ENCODE results near the gene PRDX6. TPM values are rescaled to one million over a fixed set of nuclear protein-coding genes. Genes with fewer than 3 reads are reported as not detected.

PRDX6 gene
- total RNA-seq, 1 donor from 2014 or later, result 194 TPM

DNA sequence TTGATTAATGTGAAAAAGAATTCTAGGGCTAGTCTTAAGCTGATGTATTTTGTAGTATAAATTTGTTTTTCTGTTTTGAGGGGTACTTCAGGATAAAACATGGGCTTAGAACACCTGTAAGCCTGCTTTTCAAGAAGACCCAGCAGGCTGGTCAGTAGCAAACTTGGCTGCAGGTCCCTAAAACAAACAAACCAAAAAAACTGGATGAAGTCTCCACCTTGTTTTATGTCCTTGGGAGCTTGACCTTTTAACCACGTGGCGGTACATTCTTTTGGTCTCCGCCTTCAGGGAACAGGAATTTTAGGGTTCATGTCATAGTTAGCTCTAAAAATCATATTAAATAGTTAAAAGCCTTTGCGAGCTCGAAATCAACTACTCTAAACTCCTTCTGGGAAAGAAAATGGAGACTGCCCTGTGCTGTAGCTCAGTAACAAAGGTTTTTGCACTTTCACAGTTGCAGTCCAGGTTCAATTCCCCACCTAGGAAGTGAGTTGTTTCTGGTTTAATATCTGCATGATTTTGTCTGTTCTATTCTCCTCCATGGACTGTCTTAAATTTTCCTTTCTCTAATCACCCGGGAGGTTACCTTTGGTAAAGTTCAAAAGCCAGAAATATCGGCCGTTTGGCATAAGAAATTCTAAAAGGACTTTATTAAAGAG lies 18.6 kb downstream of the PRDX6 start:
- Mint-ChIP-seq H3K27me3 (ENCODE audit: low read depth) (no peaks in the 10 kb centered on the region), H3K36me3 (no peaks in the 10 kb centered on the region), H3K4me3 (no peak overlapping the region), H3K4me1 (no peaks in the 10 kb centered on the region), H3K9me3 (peaks cover 39% of the 10 kb centered on the region), H3K27ac (no peak overlapping the region)
- TF ChIP-seq, protein P1, sequence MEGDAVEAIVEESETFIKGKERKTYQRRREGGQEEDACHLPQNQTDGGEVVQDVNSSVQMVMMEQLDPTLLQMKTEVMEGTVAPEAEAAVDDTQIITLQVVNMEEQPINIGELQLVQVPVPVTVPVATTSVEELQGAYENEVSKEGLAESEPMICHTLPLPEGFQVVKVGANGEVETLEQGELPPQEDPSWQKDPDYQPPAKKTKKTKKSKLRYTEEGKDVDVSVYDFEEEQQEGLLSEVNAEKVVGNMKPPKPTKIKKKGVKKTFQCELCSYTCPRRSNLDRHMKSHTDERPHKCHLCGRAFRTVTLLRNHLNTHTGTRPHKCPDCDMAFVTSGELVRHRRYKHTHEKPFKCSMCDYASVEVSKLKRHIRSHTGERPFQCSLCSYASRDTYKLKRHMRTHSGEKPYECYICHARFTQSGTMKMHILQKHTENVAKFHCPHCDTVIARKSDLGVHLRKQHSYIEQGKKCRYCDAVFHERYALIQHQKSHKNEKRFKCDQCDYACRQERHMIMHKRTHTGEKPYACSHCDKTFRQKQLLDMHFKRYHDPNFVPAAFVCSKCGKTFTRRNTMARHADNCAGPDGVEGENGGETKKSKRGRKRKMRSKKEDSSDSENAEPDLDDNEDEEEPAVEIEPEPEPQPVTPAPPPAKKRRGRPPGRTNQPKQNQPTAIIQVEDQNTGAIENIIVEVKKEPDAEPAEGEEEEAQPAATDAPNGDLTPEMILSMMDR (IDR thresholded peaks at IDR 0.05; ENCODE audit: unreplicated experiment), result no peak
- DNase-seq (ENCODE audit: low spot score in 2 of 2, unreplicated experiment in 2 of 2), result no peak

DNA sequence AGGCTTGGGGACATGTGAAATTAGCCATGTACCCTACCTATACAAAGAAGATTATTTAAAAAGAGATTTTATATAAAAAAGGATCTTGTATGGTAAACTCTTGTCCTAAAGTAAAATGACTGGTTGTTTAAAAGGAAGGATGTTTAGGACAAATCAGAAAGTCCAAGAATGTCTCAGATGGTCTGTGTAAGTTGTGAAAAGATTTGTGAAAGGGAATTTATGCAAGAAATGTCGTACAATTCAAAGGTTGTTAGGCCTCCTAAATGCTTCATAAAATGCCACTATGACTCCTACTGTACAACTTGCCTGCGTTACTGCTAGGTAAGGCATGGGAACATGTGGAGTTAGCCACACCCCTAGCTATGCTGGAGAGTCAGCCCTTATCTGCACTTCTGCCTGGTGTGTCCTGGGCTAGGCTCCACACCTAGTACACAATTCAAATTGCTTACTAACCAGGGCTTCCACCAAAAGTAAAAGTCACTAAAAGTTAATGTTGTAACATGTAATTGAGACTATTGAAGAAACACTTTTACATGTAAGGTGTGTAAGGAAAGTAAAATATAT lies 19.7 kb downstream of the PRDX6 start:
- Mint-ChIP-seq H3K36me3 (no peaks in the 10 kb centered on the region), H3K9me3 (peaks cover 39% of the 10 kb centered on the region), H3K27me3 (ENCODE audit: low read depth) (no peaks in the 10 kb centered on the region), H3K4me1 (no peaks in the 10 kb centered on the region), H3K4me3 (no peak overlapping the region), H3K27ac (no peak overlapping the region)
- no peak for DNase-seq (ENCODE audit: low spot score in 2 of 2, unreplicated experiment in 2 of 2)
- TF ChIP-seq, protein P1 (IDR thresholded peaks at IDR 0.05; ENCODE audit: unreplicated experiment), result no peak

DNA sequence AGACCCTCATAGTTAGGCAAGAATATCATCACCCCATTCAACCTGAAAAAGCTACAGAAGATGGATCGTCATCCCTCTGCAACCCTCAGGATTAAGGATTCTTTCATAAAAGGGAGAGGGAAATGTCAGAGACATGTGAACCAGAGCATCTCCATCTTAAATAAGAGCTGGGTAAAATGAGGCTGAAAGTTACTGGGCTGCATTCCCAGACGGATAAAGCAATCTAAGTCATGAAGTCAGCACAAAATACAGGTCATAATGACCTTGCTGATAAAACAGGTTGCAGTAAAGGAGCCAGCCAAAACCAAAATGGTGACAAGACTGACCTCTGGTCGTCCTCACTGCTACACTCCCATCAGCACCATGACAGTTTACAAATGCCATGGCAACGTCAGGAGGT lies 22.6 kb downstream of the PRDX6 start:
- no peaks in the 10 kb centered on the region for H3K27me3 Mint-ChIP-seq (ENCODE audit: low read depth)
- no peaks in the 10 kb centered on the region for H3K36me3 Mint-ChIP-seq
- no peak for DNase-seq (ENCODE audit: low spot score in 2 of 2, unreplicated experiment in 2 of 2)
- peaks cover 24% of the 10 kb centered on the region for H3K9me3 Mint-ChIP-seq
- TF ChIP-seq, protein P1 (IDR thresholded peaks at IDR 0.05; ENCODE audit: unreplicated experiment), result no peak
- no peaks in the 10 kb centered on the region for H3K4me1 Mint-ChIP-seq
- H3K27ac Mint-ChIP-seq, result no peak overlapping the region
- H3K4me3 Mint-ChIP-seq, result no peak overlapping the region

DNA sequence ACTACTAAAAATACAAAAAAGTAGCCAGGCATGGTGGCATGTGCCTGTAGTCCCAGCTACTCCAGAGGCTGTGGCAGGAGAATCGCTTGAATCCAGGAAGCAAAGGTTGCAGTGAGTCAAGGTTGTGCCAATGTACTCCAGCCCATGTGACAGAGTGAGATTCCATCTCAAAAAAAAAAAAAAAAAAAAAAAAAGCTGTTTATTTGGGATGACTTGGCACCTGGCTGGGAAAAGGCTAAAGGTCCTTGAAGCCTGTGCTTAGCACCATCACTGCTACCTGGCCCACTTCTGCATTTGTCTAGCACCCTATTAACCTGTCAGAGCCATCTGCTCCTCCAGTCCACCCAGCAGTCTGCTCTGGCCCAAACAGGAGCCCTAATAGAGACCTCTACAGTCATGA lies 25.0 kb downstream of the PRDX6 start:
- peaks cover 2% of the 10 kb centered on the region for H3K4me1 Mint-ChIP-seq
- DNase-seq (ENCODE audit: low spot score in 2 of 2, unreplicated experiment in 2 of 2), result no peak
- no peaks in the 10 kb centered on the region for H3K27me3 Mint-ChIP-seq (ENCODE audit: low read depth)
- TF ChIP-seq, protein P1 (IDR thresholded peaks at IDR 0.05; ENCODE audit: unreplicated experiment), result no peak
- no peak overlapping the region for H3K27ac Mint-ChIP-seq
- H3K4me3 Mint-ChIP-seq, result no peak overlapping the region
- no peaks in the 10 kb centered on the region for H3K36me3 Mint-ChIP-seq
- peaks cover 9% of the 10 kb centered on the region for H3K9me3 Mint-ChIP-seq

DNA sequence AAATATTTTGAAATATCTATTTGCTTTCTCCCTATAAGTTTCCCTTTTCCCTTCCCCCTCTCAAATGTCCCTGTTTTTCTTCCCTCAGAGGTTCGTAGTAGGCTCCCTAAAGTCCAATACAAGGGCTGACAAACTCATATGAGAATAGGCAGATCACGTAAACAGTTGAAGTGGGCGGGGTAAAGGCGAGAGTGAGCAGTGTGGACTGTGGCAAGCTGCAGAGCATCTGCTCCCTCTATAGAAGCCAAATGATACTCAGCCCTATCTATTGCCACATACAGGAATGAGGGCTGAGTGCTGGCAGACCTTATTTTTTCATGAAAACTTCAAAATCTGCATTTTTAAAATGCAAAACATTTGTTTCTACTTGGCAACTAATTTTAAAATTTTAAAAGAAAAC lies 26.3 kb downstream of the PRDX6 start:
- no peak for DNase-seq (ENCODE audit: low spot score in 2 of 2, unreplicated experiment in 2 of 2)
- TF ChIP-seq, protein P1 (IDR thresholded peaks at IDR 0.05; ENCODE audit: unreplicated experiment), result no peak
- no peaks in the 10 kb centered on the region for H3K36me3 Mint-ChIP-seq
- H3K27me3 Mint-ChIP-seq (ENCODE audit: low read depth), result no peaks in the 10 kb centered on the region
- peaks cover 7% of the 10 kb centered on the region for H3K9me3 Mint-ChIP-seq
- no peak overlapping the region for H3K4me3 Mint-ChIP-seq
- peaks cover 9% of the 10 kb centered on the region for H3K4me1 Mint-ChIP-seq
- no peak overlapping the region for H3K27ac Mint-ChIP-seq
